GM18867 (cell line): ENCODE data around the gene BMP3.
"Not testable (repeated sequence)": the region's sequence is repeated elsewhere in the genome, so short reads cannot be mapped to it uniquely, and the experiment has no call there.

ENCODE experiments used
- ATAC-seq: cut with Tn5 transposase; IDR thresholded peaks from one replicate; pipeline ENCODE4 v1.9.1; 2021; ENCODE audit warnings: mild to moderate bottlenecking, moderate library complexity; ENCODE audit not compliant: unreplicated experiment

Gene BMP3

GRCh38 chr4:81030061-81030980 is at the start of gene BMP3:
BMP3 (plus strand) TSS chr4:81030708; CDS start chr4:81031285, 577 bp downstream.
- no peak for ATAC-seq

DNA sequence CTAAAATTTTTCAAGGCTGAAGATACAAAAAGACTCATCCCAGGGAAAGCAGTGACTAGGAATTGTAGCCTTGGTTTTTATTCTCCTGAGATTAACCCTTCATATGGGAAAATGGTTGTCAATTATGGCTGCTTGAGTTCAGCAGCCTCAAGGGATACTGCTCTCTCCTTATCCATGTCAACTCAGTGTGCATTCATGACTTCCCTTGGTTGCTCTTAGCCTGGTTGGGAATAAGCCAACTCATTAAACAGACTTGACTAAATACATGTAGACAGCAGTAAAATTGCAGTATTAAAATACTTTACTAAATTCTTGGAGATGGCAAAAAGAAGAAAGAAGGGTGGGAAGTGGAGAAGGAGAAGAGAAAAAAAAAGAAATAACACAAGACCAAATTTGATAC is 44.5 kb upstream of the BMP3 start:
- ATAC-seq, result no peak

DNA sequence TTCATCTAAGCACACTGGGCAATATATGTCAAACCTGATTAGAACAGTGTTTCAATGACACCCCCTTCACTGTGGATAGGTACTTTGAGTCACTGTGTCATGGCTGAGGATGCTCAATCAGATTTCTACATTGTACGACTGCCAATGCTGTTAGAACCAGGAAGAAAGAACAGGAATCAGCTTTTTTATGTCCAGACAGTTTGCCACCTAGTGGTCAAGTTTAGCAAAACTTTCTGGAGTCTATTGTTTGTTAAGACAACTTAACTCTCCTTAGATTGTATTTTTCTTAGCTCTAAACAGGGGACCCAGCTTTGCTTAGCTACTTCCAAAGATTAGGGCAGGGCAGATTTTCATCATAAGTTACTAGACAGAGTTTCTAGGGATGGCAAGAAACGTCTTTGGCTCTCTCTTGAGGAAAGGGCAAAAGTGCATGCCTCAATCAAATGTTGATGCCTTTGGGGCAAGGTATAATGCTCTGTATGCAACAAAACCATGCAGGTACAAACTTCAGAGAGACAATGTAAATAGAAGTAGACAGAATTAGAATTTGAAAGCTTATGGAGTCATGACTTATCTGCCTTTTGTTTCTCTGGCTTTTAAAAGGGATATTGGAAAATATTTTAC is 40.5 kb upstream of the BMP3 start:
- peak; percentile 76 for ATAC-seq

GRCh38 chr4:80990851-80991250 is 39.7 kb upstream of the BMP3 start:
- ATAC-seq, result no peak

DNA sequence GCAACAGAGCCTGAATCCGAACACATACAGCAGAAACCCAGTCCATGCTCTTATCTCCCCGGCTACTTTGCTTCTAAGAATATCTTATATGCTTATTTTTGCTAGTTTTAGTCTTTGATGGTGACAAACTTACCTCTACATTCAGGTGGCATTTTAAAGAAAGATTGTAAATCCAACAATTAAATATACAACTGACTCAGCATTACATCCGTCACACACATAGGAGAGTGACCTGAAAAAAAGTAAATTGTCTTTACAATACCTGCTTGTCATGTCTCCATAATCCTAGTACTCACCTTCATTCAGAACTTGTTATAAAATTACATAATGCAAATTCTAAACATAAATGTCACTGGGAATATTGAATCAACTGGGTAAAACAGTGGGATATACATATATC is 30.6 kb upstream of the BMP3 start:
- no peak for ATAC-seq

DNA sequence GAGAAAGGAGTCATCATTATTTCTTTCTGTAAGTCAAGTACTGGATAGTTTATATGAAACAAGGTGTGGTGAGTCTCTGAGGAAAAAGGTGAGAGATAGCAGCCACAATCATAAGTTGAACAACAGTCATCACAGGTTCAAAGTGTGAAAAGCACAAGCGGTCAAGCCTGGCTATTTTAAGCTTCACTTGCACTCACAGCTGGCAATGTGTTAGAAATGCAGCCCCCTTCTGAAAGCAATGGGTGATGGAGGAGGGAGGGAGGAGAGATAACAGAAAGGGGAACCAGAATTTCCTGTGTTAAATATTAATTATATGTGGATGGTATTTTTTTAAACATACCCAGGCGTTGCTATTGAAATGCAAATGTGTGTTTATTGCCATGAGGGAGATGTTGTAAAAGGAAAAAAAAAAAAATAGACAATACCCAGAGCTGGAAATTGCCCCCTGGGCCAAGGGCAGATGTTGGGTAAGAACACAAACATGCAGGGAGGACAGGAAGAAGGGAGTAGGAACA is 26.9 kb upstream of the BMP3 start:
- ATAC-seq, result peak; percentile 99

DNA sequence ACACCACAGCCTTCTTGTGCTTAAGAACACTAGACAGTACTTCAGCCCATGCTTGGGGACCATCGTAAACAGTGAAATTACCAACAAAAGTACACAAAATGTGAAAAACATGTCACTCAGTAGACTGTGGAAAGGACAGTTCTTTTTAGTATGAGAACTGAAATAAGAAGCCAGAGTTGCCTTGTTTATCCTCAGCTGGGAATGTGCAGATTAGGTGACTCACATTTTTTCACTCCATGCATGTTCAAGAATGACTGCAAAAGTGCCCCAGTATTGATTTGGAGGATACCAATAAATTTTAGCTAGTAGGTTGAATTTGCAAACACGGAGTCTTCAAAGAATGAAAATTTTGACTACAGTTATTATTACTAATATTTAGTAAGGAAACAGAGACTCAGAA is 23.1 kb upstream of the BMP3 start:
- ATAC-seq, result no peak

- not testable (repeated sequence) for ATAC-seq
These were observed 13.9 kb upstream of the BMP3 start for GRCh38 chr4:81016566-81016965.

DNA sequence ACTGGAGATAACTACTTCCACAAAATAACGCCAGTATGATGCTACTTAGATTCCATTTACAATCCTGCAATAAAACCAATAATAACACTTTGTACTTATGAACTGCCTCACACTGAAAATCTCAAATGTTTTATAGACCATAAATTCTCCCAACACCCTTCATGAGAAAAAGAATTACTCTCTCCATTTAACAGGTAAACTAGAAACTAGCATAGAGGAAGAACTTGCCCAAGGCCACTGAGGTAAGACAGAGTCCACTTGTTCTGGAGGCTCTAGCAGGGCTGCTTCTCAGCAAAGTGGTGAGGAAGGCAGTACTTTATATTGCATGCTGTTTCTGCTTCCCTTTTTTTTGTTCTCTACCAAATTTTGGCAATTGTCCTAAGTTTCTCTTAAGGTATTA is 11.5 kb upstream of the BMP3 start:
- no peak for ATAC-seq

DNA sequence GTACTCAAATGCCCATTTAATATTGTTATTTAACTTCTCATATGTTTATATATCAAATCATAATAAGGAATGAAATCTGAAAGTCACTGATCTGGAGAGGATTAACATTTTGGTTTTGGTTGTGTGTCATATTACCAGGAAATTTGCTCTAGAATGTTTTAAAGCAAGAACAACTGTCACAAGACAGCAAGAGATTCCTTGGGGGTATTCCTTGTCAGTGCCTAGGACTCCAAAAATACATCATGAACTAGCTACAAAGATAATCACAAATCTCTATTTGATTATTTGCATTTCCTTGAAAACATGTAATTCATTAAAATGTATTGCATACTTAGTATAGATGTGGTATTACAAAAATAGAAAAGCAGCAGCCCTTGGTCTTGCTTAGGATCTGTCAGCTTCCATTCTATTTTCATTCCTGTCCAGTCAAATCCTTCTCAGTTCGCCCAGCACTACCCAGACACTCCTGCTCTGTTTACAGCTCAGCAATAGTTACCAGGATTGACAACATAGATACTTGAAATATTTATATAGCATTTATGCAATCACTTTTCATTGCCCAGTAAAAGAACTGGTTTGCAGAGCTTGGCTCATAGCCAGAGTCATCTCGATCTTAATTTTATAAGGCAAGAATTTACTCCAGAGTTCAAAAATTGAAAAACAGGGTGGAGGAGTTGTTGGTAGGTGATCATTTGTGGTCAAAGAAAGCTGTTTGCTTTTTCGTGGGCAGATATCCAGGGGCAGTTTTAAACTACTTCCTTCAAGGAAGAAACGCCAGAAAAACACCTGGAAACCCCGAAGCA is 9.2 kb upstream of the BMP3 start:
- no peak for ATAC-seq

DNA sequence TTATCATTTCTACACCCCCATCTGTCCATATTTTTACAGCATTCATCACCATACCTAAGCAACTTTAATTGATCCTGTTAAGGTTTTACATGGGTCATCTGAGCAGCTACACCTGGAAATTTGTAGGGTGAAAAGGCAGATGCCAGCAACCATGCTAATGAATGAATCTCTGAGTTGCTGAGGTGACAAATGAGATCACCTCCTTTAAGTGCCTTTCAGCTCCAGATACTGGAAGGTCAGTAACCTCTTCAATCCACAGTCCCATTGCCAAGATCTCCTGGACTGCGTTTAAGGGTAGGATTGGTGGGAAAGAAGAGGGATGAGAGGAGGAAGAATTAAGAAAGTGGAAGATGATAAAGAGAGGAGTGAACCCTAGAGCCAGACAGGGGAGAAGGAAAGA is 8.5 kb upstream of the BMP3 start:
- ATAC-seq, result no peak

DNA sequence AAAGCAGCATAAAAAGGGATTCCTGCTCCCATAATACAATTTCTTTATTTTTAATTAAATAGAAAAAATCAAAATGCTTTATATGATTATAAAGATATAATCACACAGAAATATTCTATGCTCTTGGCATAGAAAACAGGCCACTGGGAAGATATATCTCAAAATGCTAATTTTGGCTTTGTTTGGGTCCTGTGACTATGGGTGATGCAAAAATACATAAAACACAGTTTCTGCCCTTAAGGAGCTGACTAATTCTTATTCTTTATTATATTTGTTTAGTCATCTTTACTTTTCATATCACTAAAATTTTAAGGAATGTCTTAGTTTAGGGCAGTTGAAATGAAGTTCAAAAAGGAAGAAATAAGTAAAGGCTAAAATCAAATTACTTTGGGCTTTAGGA is 7.0 kb upstream of the BMP3 start:
- no peak for ATAC-seq

GRCh38 chr4:81030981-81031791 is 678 bp downstream of the BMP3 start:
- no peak for ATAC-seq

DNA sequence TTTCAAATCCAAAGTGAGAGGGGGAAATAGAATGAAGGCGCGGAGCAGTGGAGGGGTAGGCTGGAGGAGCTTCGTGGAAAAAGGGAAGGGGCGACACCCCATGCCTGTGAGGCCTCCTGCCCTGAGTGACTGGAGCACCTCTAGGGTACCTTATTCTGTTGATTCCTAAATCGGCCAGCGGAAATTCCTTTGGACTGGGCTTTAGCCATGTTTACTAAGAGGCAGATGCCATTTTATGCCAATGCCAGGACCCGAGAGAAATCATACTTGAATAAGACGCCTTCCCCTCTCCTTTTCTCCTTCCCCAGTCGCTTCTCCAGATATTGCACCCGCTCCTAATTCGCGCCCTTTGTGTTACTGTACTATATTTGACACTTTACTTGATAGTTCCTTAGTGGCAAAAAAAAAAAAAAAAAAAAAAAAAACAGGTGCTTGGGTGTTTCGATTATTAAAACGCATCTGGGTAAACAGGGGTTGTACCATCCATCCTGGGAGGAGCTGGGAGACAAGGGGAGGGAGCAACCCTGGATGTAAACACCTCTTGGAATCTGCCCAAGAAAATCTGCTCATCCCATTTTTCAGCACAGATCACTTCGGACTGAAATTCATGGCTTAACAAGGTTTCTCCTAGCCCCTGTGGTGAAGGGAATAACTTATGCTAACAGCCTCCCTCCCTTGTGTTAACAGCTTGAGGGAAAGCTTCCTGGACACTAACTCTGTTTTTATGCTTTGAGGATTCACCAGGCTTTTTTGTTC is 1.5 kb downstream of the BMP3 start:
- ATAC-seq, result no peak

DNA sequence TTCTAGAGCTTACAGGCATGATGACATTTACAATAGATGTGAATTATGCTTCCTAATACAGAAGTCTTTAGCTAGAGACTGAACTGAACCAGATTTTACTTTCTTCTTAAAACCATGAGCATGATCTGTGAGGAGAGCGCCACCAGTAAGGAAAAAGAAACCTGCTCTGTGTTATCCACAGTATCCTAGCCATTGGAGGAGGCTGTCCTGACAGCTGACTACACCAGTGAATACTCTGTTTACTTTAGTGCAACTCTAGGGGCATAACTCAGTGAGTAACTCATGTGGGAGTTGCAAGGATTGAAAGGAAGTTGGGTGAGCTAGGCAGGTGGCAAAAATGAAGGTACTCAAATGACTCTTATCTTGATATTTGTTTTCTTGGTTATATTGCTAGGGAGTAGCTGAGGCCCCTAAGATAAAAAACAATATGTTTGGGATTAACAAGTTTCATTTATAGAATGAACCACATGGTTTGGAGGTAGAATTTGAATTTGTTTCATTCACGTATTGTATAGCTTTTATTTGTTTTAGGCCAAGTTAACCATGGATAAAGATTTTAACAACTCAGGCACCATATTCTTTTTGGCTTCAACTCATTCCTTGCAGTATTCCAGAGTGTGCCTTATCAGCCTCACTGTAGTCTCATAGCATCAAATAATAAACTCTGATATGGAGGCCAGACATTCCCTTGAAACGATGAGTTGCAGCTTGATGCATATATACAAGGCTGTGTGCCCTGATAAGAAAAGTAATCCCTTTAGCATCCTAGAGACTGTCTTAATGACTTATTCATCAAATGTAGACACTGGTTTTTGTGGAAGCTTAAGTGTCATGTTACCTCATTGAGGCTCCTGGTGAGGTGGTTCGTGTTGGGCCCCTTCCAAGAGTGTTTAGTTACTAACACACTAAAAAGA is 2.5 kb downstream of the BMP3 start:
- no peak for ATAC-seq

DNA sequence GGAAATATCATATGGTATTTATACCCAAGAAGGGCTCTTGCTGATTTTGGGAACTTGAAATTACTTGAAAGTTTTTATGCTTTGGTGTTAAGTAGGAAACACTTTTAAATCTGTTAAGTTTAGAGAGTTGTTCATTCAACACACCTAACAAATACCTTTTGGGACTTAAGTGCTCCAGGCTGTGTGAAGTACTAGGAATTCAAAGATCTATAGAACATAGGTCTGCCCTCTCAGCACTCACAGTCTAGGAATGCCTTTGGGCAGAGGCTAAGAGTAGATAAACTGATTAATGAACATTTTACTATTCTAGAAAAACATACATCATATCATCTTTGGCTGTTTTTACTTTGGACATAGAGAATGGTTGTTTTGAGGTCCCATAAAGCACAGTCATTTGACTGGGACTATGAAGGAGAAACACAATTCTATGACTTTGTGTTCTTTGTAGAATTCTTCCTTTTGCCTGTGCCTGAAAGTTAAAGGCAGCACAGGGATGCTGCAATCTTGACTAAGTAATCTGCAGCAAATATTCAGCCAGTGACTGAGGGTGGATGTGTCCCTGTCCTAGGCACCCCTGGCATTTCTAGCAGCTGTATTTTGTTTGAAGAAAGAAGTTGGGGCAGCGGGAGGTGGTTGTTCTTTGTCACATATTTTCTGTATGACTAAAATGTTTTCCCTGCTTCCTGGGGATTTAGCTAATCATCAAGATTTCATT is 8.3 kb downstream of the BMP3 start:
- no peak for ATAC-seq

- ATAC-seq, result no peak
These were observed 9.0 kb downstream of the BMP3 start for GRCh38 chr4:81039351-81039972.
